Natural killer cell (primary cell): Measurements from ENCODE around the gene CYGB. TPM values are rescaled to one million over a fixed set of nuclear protein-coding genes. Genes with fewer than 3 reads are reported as not detected.

Experiments used
- ATAC-seq, 3 donors: fragments of 150-1000 bp in 2 of 3; fragments of 200-7000 bp in 1 of 3; cut with Tn5 transposase; 1 replicate in 1 of 3; 2 replicates in 2 of 3; pipeline ENCODE4 v1.10.0; 2021; ENCODE audit warnings: mild to moderate bottlenecking in 2 of 3, moderate library complexity in 2 of 3
- DNase-seq, 2 donors: peaks; one replicate each; pipeline versions ENCODE4 v3.0.0 to v3.0.0-alpha.2; 2013 to 2021; ENCODE audit warnings: mixed read lengths in 1 of 2
- H3K27ac ChIP-seq: one replicate; pipeline ENCODE4 v1.5.1; 2013; ENCODE audit warnings: mild to moderate bottlenecking, low read length
- H3K27me3 ChIP-seq: one replicate; pipeline ENCODE4 v1.6.1; 2013; ENCODE audit warnings: low read length; ENCODE audit not compliant: control insufficient read depth, insufficient read depth
- H3K36me3 ChIP-seq: one replicate; pipeline ENCODE4 v1.6.1; 2013; ENCODE audit warnings: low read length; ENCODE audit not compliant: control insufficient read depth, insufficient read depth
- H3K4me1 ChIP-seq: one replicate; pipeline ENCODE4 v1.6.1; 2013; ENCODE audit warnings: low read length; ENCODE audit not compliant: control insufficient read depth, insufficient read depth
- H3K4me3 ChIP-seq: one replicate; pipeline ENCODE4 v1.5.1; 2013; ENCODE audit warnings: low read length
- H3K9me3 ChIP-seq: one replicate; pipeline ENCODE4 v1.6.1; 2013; ENCODE audit warnings: low read length; ENCODE audit not compliant: control insufficient read depth, insufficient read depth
- H3K27ac Mint-ChIP-seq, 2 donors: one replicate each; pipeline ENCODE4 v1.8.0; 2022; ENCODE audit warnings: mild to moderate bottlenecking in 2 of 2, mixed read lengths in 2 of 2, moderate library complexity in 1 of 2
- H3K27me3 Mint-ChIP-seq, 2 donors: one replicate each; pipeline ENCODE4 v1.8.0; 2022; ENCODE audit warnings: low read depth in 2 of 2, mixed read lengths in 2 of 2
- H3K36me3 Mint-ChIP-seq: one replicate; pipeline ENCODE4 v1.8.0; 2022; ENCODE audit warnings: mixed read lengths
- H3K4me1 Mint-ChIP-seq, 2 donors: one replicate each; pipeline ENCODE4 v1.8.0; 2022; ENCODE audit warnings: mixed read lengths in 2 of 2
- H3K4me3 Mint-ChIP-seq: one replicate; pipeline ENCODE4 v1.8.0; 2022; ENCODE audit warnings: mild to moderate bottlenecking, moderate library complexity, mixed read lengths
- H3K9me3 Mint-ChIP-seq, 2 donors: one replicate each; pipeline ENCODE4 v1.8.0; 2022; ENCODE audit warnings: mixed read lengths in 2 of 2
- CTCF ChIP-seq: fragments of 200-600 bp; IDR thresholded peaks from one replicate; pipeline ENCODE4 v1.8.0; 2022; ENCODE audit warnings: antibody characterized with exemption
- WGBS: methylation state at CpG from one replicate; pipeline ENCODE4 v1.1.7; 2013; ENCODE audit warnings: missing lambda C conversion rate; ENCODE audit not compliant: insufficient coverage; 5-methylcytosine and 5-hydroxymethylcytosine counted together
- intact Hi-C: fragments of 100-400 bp; cut with micrococcal nuclease; formaldehyde crosslinking; loops from one replicate; pipeline ENCODE4 v1.14.2; 2022
- total RNA-seq, 4 donors: library from RNA; stranded (reverse); fragments of 120-200 nt in 1 of 4; gene quantifications; one replicate each; pipeline versions ENCODE4 v1.2.3 to v1.2.4, GENCODE V29; 2013 to 2022

CYGB gene
- total RNA-seq, 3 donors from 2014 or later (not counting 1 experiment from before 2014, with no cell fraction given), result 0.12 to 0.33 (median 0.16) TPM

GRCh38 chr17:76569607-76570279 is 32.2 kb upstream of the CYGB start:
- no peak overlapping the region for H3K4me3 ChIP-seq
- H3K4me3 Mint-ChIP-seq, result no peak overlapping the region

GRCh38 chr17:76568811-76569221 is 31.3 kb upstream of the CYGB start:
- Mint-ChIP-seq H3K36me3 (no peaks in the 10 kb centered on the region), H3K27me3 (peaks cover 0 to 5% of the 10 kb centered on the region in 2 donors), H3K4me1 (peaks cover 18% of the 10 kb centered on the region in 2 donors), H3K27ac (peak overlapping the region in 1 of 2 donors; percentile 51), H3K9me3 (no peaks in the 10 kb centered on the region), H3K4me3 (no peak overlapping the region)
- no peak overlapping the region for H3K4me3 ChIP-seq
- H3K36me3 ChIP-seq, result peaks cover 25% of the 10 kb centered on the region
- H3K4me1 ChIP-seq, result peaks cover 20% of the 10 kb centered on the region
- DNase-seq (no peak), ATAC-seq (no peak)
- intact Hi-C loops, result no loop called here
- no peaks in the 10 kb centered on the region for H3K9me3 ChIP-seq
- no peak overlapping the region for H3K27ac ChIP-seq
- WGBS, result 30% methylated on average over 19 of the region's 19 CpGs
- TF ChIP-seq CTCF, result no peak
- H3K27me3 ChIP-seq, result no peaks in the 10 kb centered on the region

More at GRCh38 chr17:76569607-76570279, 32.2 kb upstream of the CYGB start:
- intact Hi-C loops, result no loop called here
- Mint-ChIP-seq H3K27ac (no peak overlapping the region), H3K4me1 (peaks cover 18% of the 10 kb centered on the region in 2 donors), H3K9me3 (no peaks in the 10 kb centered on the region), H3K27me3 (peaks cover 0 to 5% of the 10 kb centered on the region in 2 donors), H3K36me3 (no peaks in the 10 kb centered on the region)
- DNase-seq (no peak), ATAC-seq (no peak)
- Histone ChIP-seq H3K36me3 (peaks cover 20% of the 10 kb centered on the region), H3K4me1 (peaks cover 20% of the 10 kb centered on the region), H3K9me3 (no peaks in the 10 kb centered on the region), H3K27me3 (no peaks in the 10 kb centered on the region), H3K27ac (no peak overlapping the region)
- 92% methylated on average over 18 of the region's 18 CpGs for WGBS
- TF ChIP-seq CTCF, result no peak

- ATAC-seq, result peak; percentile 24 to 80 (median 55)
- no peaks in the 10 kb centered on the region for H3K36me3 Mint-ChIP-seq
- peaks cover 18% of the 10 kb centered on the region in 2 donors for H3K4me1 Mint-ChIP-seq
- Histone ChIP-seq H3K4me3 (no peak overlapping the region), H3K9me3 (no peaks in the 10 kb centered on the region), H3K36me3 (peaks cover 26% of the 10 kb centered on the region), H3K27ac (no peak overlapping the region), H3K27me3 (no peaks in the 10 kb centered on the region), H3K4me1 (peaks cover 22% of the 10 kb centered on the region)
- H3K27me3 Mint-ChIP-seq, result peaks cover 0 to 5% of the 10 kb centered on the region in 2 donors
- intact Hi-C loops, result no loop called here
- peak in 1 of 2 donors; percentile 57 for DNase-seq
- no peak overlapping the region for H3K4me3 Mint-ChIP-seq
- H3K27ac Mint-ChIP-seq, result peak overlapping the region in 1 of 2 donors; percentile 51
- no peak for TF ChIP-seq CTCF
- WGBS, result 47% methylated on average over 13 of the region's 14 CpGs
- no peaks in the 10 kb centered on the region for H3K9me3 Mint-ChIP-seq
Observed at GRCh38 chr17:76567634-76568432, 30.3 kb upstream of the CYGB start.
